HG03025 (cell line): ENCODE results near the gene SRPK1.

ENCODE experiments used
- ATAC-seq: cut with Tn5 transposase; IDR thresholded peaks from one replicate; pipeline ENCODE4 v1.9.1; 2021; ENCODE audit warnings: mild to moderate bottlenecking, moderate library complexity; ENCODE audit not compliant: unreplicated experiment, low FRiP score

Gene SRPK1

GRCh38 chr6:35829306-35829705 lies 91.6 kb downstream of the SRPK1 start:
- ATAC-seq = no peak

- no peak for ATAC-seq
These were observed 96.2 kb downstream of the SRPK1 start for GRCh38 chr6:35824552-35825192.

GRCh38 chr6:35823601-35824000 lies 97.3 kb downstream of the SRPK1 start:
- ATAC-seq = no peak

GRCh38 chr6:35817515-35817914 lies 103.4 kb downstream of the SRPK1 start:
- ATAC-seq = no peak

DNA sequence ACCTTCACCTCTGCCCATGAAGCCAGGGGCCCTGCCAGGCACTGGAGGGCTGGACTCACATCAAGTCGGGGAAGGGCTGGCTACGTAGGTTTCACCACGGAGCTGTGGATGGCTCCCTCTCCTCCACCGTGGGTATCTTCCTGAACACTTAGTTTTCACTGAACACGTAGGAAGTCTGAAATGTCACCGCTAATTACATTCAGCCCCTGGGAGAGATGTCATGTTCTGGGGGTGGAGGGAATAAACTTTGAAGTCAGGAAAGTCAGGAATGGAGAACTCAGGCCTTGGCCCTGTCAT lies 109.3 kb downstream of the SRPK1 start:
- no peak for ATAC-seq

GRCh38 chr6:35810971-35811698 lies 109.8 kb downstream of the SRPK1 start:
- no peak for ATAC-seq

- ATAC-seq = no peak
These were observed 111.1 kb downstream of the SRPK1 start for GRCh38 chr6:35809809-35810208.

DNA sequence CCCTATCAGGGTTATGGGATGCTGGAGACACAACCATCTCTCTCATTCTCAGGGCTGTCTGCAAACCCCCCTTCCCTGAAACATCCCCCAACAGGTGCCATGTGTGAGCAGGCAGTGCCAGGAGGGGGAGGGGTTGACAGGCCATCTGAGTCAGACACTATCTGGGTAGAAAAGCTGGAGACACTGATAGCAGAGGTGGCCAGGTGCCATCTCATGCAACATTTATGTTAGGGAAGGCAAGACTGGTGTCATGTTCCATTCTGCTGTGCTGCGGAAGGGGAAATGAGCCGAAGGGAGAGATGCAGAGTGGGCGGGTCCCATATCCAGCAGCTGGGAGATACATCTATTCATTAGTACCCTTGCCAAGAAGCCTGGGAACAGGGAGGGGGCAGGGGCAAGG lies 112.2 kb downstream of the SRPK1 start:
- ATAC-seq = no peak

DNA sequence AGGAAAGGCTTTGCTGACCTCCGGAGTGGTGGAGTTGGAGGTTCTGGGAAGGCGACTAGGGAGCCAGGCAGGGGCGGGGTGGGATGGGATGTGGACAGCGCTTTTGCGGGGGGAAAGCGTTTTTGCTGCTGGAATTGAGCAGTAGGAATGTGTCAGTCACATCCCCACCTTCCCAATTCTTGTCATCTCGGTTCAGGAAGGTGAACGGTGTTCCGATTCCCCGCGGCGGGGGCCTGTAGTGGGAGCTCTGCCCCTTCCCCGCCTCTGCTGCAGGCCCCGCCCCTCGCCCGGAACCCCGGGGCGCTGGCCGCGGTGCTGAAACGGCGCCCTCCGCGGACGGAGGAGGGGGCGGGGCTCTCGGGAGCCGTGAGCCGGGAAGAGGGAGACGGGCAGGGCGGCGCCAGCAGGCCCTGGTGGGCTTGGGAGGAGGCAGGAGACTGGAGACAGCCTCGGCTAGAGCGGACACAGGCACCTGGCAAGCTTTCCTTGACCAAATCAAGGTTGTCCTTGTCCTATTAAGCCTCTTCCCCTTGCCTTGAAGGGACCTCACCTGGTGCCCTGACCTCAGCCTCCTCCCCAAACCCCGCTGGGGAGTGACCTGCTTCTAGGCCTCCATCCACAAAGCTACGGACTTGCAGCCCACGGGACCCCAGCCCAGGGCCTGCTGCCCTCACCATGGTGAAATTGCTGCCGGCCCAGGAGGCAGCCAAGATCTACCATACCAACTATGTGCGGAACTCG lies 115.7 kb downstream of the SRPK1 start, which contains the start of gene LHFPL5:
LHFPL5 (plus strand) TSS at position 357 of the 741 bp plus-strand sequence; CDS start at position 676, 319 bp downstream.
- no peak for ATAC-seq

- ATAC-seq = no peak
These were observed 119.8 kb downstream of the SRPK1 start for GRCh38 chr6:35801148-35801547.

GRCh38 chr6:35798706-35799105 lies 122.2 kb downstream of the SRPK1 start:
- no peak for ATAC-seq

DNA sequence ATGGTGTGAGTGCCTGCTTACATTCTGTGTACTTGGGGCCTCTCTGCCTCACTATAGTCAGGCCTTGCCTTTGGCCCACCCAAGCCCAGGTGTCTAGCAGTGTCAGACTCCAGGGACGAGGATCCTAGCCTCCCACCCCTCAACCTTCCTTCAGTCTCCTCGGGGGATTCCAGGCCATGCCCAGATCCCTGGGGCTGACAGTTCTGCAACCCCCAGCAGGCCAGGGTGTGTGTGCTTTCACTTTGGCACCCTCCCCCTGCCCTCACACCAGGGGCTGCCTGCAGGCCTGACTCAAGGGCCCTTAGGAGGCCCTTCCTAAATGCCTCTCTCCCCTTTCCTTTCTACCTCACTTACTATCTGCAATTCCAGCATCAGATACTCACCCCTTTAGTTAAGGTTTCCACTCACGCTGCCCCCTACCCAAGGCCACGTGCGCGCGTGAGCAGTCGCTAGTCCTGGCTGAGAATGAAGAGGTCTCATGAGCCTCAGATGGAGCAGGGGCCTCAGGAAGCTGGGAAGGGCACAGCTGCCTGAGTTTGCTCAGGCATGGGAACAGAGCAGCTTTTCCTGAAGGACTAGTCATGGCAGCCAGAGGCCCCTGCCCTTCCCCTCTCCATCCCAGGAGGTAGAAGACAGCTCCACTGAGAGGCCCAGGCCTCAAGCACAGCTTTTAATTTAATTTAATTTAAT lies 122.9 kb downstream of the SRPK1 start:
- ATAC-seq = no peak

- no peak for ATAC-seq
These were observed 124.7 kb downstream of the SRPK1 start for GRCh38 chr6:35796236-35796635.

GRCh38 chr6:35795453-35796071 lies 125.3 kb downstream of the SRPK1 start:
- ATAC-seq = no peak

GRCh38 chr6:35794536-35795452 lies 126.1 kb downstream of the SRPK1 start:
- no peak for ATAC-seq

DNA sequence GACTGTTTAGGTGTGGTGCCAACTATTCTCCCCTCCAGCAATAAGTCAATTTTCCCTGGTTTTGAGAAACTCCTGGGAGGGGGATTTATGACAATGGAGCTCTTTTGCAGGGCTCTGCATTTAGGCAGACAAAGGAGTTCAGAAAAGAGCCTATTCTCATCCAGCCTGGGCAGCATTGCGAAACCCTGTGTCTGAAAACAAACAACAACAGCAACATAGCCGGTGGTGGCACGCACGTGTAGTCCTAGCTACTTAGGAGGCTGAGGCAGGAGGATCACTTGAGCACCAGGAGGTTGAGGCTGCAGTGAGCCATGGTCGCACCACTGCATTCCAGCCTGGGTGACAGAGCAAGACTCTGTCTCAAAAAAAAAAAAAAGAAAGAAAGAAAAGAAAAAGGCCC lies 130.2 kb downstream of the SRPK1 start:
- ATAC-seq = no peak

DNA sequence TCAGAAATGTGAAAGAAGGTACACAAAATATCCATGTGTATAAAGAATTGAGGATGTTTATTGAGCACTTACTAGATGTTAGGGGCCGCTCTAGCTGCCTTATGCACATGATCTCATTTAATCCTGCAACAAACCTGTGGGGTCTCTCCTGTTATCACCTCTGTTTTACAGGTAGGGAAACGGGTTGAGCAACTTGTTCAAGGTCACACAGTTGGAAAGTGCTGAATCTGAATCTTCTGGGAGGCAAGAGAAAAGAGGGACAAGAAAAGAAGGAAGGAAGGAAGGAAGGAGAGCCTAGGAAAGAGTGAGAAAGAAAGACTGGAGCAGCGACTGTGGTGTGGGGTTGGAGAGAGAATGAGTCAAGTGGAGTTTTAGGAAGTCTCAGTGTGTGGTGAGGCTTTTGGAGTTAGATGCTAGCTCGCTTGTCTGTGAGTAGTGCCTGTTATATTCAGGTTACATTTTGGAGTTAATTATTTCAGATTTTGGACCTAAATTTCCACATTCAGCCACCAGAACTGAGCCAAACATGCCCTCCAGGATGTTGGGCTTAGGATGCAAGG lies 132.4 kb downstream of the SRPK1 start:
- ATAC-seq = no peak

DNA sequence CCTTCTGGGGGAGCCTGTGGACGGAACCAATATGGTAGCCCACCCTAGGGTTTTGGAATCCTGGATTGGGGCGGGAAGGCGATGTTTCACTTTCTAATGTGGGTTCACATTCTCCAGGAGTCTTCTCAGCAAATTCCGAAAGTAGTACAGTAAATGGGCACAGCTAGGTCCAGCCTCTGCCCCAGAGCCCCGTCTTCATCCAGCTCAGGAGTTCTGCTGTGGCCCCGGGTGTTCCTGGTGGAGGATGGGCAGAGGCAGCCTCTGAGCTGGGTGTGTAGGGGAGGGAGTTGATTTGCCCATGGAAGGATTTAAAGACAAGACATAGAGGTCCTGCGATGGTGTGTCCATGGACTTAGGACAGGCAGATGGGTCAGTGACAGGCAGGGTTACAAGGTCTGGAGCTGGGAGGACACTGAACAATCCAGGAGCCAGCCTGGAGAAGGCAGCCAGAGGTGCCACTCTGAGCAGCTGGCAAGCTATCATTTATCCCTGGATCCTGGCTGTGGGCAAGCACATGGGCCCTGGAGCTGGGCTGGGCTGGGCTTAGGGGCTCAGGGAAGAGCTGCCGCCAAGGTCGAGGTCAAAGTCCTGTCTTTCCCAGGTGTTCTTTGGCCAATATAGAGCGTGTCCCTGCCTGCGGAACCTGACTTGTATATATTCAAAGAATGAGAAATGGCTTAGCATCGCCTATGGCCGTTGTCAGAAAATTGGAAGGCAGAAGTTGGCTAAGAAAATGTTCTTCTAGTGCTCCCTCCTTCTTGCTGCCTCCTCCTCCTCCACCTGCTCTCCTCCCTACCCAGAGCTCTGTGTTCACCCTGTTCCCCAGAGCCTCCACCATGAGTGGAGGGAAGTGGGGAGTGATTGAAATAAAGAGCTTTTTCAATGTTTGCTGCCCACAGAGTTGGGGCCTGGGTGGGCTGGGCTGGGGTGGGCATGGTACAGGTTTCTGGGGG lies 133.4 kb downstream of the SRPK1 start:
- ATAC-seq = no peak
